NT2/D1 (cell line): ENCODE data around the gene COL6A2.

ENCODE experiments used
- DNase-seq: peaks from one replicate; pipeline ENCODE4 v3.0.0-alpha.2; 2011; ENCODE audit warnings: low read depth, low spot score
- H3K27me3 ChIP-seq: 2 replicates; pipeline ENCODE4 v1.6.0; 2011; ENCODE audit warnings: mild to moderate bottlenecking; ENCODE audit not compliant: insufficient read length, insufficient read depth
- H3K36me3 ChIP-seq: 2 replicates; pipeline ENCODE4 v1.6.1; 2011; ENCODE audit warnings: mild to moderate bottlenecking, low read length, mixed read lengths; ENCODE audit not compliant: insufficient read depth, insufficient read length
- H3K4me1 ChIP-seq: 2 replicates; pipeline ENCODE4 v1.5.1; 2011; ENCODE audit not compliant: insufficient read depth, insufficient read length
- H3K4me3 ChIP-seq: 2 replicates; pipeline ENCODE4 v1.5.1; 2011; ENCODE audit warnings: low read depth; ENCODE audit not compliant: insufficient read length
- H3K9ac ChIP-seq: 2 replicates; pipeline ENCODE4 v1.6.0; 2011; ENCODE audit warnings: low read depth; ENCODE audit not compliant: insufficient read length
- H3K9me3 ChIP-seq: 2 replicates; pipeline ENCODE4 v1.5.1; 2011; ENCODE audit warnings: mild to moderate bottlenecking, low read length; ENCODE audit not compliant: insufficient read depth
- SUZ12 ChIP-seq: IDR thresholded peaks from 2 replicates; pipeline ENCODE4 v1.6.1; 2011; ENCODE audit not compliant: insufficient read length, insufficient read depth; ENCODE audit errors: extremely low read depth
- YY1 ChIP-seq: IDR thresholded peaks from 2 replicates; pipeline ENCODE4 v1.6.1; 2011; ENCODE audit not compliant: insufficient read length, insufficient read depth
- ZNF274 ChIP-seq: IDR thresholded peaks from 2 replicates; pipeline ENCODE4 v1.6.1; 2011; ENCODE audit warnings: mild to moderate bottlenecking, low read depth, low read length

COL6A2 gene

DNA sequence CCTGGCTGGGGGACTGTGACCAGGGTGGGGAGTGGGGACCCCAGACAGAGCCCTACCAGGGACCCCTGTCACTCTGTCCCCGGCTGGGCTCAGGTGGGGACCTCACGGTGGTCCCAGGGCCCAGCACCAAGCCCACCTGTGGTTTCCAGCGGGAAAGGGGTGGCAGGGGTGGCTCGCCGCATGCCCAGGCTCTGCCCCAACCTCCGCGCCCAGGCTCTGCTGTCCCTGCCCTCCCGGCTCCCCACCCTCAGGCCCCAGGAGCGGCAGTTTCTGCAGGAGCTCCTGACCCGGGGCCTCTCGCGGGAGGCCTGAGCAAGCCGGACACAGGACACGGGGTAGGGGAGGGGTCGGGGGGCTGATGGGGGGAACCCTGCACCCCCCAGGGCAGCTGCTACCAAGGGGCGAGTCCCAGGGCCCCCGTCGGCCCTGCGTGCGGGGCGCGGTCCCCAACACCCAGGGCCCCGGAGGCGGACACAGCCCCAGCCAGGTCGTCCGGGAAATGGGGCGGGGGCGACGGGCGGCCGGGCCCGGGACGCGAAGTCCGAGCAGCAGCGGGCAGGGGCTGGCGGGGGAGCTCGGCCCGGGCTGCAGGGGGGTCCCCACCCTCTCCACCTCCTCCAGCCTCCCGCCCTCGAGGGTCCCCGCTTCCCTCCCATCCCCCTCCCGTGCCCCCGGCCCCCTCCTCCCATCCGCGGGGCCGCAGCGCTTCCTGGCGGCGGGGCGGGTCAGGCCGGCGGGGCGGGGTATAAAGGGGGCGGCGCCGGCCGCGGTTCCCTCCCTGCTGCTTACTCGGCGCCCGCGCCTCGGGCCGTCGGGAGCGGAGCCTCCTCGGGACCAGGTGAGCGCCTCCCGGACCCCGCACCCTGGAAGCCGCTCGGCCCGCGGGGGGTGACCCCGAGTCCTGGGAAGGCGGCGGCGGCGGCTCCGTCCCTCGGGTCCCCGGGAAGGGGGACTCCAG is at the start of gene COL6A2:
COL6A2 (plus strand) TSS at position 777 of the 958 bp plus-strand sequence.
- H3K4me1 ChIP-seq, result peaks cover 6% of the 10 kb centered on the region
- H3K4me3 ChIP-seq, result peak within 1 kb of the TSS; percentile 64
- H3K36me3 ChIP-seq, result peaks cover 7% of the 10 kb centered on the region
- TF ChIP-seq SUZ12 (no peak), YY1 (no peak)
- H3K27me3 ChIP-seq, result peaks cover 19% of the 10 kb centered on the region
- DNase-seq, result peak; percentile 39
- peak within 1 kb of the TSS; percentile 76 for H3K9ac ChIP-seq
- peaks cover 39% of the 10 kb centered on the region for H3K9me3 ChIP-seq

DNA sequence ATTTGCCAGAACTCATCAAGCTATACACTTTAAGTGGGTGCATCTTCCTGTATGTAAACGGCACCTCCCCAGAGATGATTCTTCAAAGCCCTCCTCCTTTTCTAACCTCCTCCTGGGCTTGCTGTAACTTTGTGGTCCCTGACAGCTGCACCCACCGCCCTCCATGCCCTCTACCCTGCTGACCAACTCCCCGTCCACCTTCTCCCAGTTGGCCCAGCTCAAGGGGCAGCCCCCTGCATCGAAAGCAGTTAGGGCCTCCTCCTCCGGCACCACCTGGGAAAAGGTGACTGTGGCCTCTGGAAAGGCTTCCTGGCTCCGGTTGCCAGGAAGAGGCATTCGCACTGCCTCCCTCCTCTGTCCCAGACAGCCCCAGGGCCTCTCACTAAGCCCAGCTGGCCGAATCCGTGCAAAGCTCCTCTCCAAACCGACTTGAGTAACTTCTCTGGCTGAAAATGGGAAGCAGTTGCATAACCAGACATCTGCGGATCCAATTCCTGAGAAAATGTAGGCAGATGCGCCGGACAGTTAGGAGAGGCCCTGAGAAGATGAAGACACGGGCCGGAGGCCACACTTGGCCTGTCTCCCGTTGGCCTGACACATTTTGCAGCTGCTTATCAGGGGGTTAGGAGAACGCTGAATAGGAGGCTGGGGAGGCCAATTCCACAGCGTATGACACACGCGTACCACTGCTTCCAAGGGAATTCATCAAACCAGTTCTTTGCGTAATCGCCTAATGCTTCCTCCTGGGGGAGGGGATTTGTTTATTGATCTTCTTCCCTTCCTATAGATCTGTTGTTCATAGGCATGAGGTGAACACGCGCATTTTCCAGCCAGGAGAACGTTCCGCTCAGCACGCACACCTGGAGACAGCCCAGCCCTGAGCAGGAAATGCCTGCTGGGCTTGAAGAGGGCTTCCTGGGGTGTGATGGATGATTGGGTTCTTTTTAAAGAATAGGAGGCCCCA is 48.7 kb upstream of the COL6A2 start:
- TF ChIP-seq SUZ12 (no peak), YY1 (no peak), ZNF274 (no peak)
- no peak overlapping the region for H3K9ac ChIP-seq

DNA sequence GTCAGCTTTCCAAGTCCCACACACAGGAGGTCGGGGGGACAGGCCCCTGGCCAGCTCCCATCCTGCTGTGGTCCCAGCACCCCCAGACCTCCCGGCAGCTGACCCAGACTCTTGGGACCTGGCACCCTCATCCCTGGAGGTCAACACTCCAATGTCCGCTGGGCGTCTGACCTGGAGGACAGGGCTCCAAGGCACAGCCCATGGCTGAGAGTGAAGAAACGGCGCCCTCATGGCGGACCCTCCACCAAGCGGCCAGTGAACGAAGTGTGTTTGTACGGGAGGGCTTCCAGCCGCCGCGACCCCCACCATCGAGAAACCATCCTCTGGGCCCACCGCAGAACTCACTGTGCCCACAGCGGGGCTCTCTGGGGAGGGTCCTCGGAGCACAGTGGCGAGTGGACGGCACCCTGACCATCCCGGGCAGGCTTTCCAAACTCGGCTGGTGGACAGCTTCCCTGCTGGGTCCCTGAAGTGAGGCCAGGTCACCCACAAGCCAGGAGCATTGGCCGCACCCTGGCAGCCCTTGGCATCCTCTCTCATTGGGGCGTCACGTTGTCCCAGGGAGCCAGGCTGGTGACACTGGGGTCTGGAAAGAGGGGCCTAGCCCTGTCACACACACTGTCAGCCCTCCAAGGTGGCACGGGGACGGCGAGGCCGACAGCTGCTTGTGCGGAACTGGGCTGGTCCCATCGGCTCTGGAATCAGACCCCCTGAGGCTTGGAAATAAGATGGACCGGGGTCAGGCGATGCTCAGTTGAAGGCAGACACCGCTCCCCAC is 47.8 kb upstream of the COL6A2 start:
- Histone ChIP-seq H3K4me1 (peaks cover 33% of the 10 kb centered on the region), H3K9me3 (no peaks in the 10 kb centered on the region), H3K4me3 (no peak overlapping the region), H3K27me3 (no peaks in the 10 kb centered on the region), H3K9ac (no peak overlapping the region), H3K36me3 (no peaks in the 10 kb centered on the region)
- DNase-seq, result no peak
- TF ChIP-seq SUZ12 (no peak), ZNF274 (no peak), YY1 (no peak)

More for the DNA sequence above, 48.7 kb upstream of the COL6A2 start:
- H3K4me1 ChIP-seq, result peaks cover 29% of the 10 kb centered on the region
- H3K9me3 ChIP-seq, result no peaks in the 10 kb centered on the region
- no peaks in the 10 kb centered on the region for H3K27me3 ChIP-seq
- H3K4me3 ChIP-seq, result no peak overlapping the region
- DNase-seq, result no peak
- H3K36me3 ChIP-seq, result no peaks in the 10 kb centered on the region

DNA sequence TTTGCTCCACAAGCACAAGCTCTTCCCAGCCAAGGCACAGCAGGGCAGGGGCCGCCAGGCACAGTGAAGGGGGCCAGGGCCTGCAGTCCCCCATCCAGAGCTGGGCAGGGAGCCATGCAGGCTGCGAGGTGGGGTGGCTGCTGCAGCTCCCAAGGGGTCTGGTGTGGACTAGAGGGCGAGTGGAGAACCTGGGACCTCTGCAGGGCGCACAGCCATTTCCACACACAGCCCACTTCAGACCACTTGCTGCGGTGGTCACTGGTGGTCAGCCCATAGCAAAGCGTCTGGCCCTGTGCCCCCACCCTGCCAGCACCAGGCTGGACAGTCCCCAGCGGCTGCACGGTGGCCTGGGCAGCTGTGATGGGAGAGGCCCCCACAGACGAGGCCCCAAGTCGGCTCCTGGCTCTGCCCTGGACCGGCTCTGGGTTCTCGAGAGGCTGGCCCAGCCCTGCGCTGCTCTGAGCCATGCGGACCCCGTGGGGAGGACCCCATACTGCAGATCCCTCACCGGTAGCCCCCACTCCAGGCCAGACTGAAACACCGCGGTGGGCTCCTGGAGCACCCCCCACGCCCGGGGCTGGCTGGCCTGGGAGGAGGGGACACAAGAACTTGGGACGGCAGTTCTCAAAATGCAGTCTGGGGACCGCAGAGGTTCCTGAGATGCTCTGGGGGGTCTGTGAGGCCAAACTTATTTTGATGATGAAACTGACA is 47.1 kb upstream of the COL6A2 start:
- Histone ChIP-seq H3K36me3 (no peaks in the 10 kb centered on the region), H3K27me3 (no peaks in the 10 kb centered on the region), H3K9ac (no peak overlapping the region), H3K4me3 (no peak overlapping the region), H3K4me1 (peaks cover 33% of the 10 kb centered on the region), H3K9me3 (no peaks in the 10 kb centered on the region)
- TF ChIP-seq YY1 (no peak), ZNF274 (no peak), SUZ12 (no peak)
- no peak for DNase-seq

DNA sequence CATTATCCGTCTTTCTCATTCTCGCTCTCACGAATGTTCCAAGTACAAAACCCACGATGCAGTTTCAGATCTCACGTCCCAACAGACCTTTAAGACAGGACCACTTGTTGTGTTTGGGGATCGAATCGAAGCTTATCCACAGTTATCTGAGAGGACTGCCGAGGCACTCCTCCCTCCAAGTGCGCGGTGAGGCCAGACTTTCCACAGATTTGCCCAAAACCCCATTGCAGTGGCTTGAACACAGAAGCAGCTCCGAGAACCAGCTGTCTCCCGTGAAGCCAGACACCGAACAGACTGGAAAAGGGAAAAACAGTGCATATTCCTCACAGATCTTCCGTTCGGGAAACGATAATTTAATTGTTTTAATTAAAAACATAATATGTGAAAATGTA is 46.5 kb upstream of the COL6A2 start:
- no peak overlapping the region for H3K4me3 ChIP-seq
- H3K9me3 ChIP-seq, result no peaks in the 10 kb centered on the region
- DNase-seq, result no peak
- no peak for TF ChIP-seq YY1
- TF ChIP-seq SUZ12, result no peak
- no peak for TF ChIP-seq ZNF274
- no peaks in the 10 kb centered on the region for H3K27me3 ChIP-seq
- no peaks in the 10 kb centered on the region for H3K36me3 ChIP-seq
- H3K9ac ChIP-seq, result no peak overlapping the region
- H3K4me1 ChIP-seq, result peaks cover 33% of the 10 kb centered on the region

DNA sequence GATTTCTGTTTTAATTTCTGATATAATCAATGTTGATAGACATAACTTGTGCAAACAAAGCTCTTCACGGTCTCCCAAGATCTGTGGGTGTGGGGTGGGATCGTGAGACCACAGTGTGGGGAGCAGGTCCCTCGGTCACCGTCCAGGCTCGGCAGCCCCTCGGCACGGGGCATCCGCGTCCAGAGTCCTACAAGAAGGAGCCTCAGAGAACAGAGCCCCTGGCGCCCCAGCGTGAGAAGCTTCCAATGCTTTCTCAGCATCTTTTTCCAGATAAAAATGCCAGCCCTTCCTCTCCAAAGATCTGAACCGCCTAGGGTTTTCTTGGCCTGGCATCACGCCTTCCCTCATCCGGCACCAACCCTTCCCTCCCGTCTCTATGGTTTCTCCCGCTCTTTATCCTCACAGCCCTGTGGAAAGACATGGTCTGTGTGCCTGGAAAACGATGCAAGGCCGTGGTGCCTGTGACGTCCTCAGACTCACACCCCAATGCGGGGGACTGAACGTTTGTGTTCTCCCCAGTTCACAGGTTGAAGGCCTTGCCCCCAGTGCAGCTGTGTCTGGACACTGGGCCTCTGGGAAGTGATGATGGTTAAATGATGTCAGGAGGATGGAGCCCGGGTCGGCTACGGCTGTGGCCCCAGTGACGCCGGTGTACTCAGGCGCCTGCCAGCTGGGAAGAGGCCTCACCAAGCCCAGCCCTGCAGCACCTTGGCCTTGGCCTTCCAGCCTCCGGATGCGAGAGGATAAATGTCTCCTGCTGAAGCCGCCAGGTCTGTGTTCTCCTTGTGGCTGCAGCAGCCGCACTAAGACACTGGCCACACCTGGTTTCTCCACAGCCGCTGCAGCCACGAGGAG is 45.9 kb upstream of the COL6A2 start:
- peaks cover 38% of the 10 kb centered on the region for H3K4me1 ChIP-seq
- DNase-seq, result no peak
- H3K4me3 ChIP-seq, result no peak overlapping the region
- H3K9ac ChIP-seq, result no peak overlapping the region
- H3K9me3 ChIP-seq, result no peaks in the 10 kb centered on the region
- TF ChIP-seq SUZ12, result no peak
- TF ChIP-seq YY1, result no peak
- no peak for TF ChIP-seq ZNF274
- no peaks in the 10 kb centered on the region for H3K36me3 ChIP-seq
- H3K27me3 ChIP-seq, result no peaks in the 10 kb centered on the region
